GM19240 (cell line): ENCODE results near the gene HIVEP3.

Experiments used
- DNase-seq: peaks from one replicate; pipeline ENCODE4 v3.0.0; 2011; ENCODE audit warnings: low spot score; ENCODE audit not compliant: insufficient read length

HIVEP3 gene

GRCh38 chr1:41504114-41505035 is 414.3 kb downstream of the HIVEP3 start:
- DNase-seq, result no peak

- no peak for DNase-seq
Observed at GRCh38 chr1:41503538-41504113, 415.1 kb downstream of the HIVEP3 start.

- DNase-seq, result no peak
Observed at GRCh38 chr1:41502912-41503311, 415.8 kb downstream of the HIVEP3 start.

GRCh38 chr1:41501581-41501980 is 417.1 kb downstream of the HIVEP3 start:
- no peak for DNase-seq

- DNase-seq, result no peak
Observed at GRCh38 chr1:41500781-41501518, 417.8 kb downstream of the HIVEP3 start.

- DNase-seq, result no peak
Observed at GRCh38 chr1:41500378-41500777, 418.3 kb downstream of the HIVEP3 start.

GRCh38 chr1:41499591-41499990 is 419.1 kb downstream of the HIVEP3 start:
- DNase-seq, result no peak

- no peak for DNase-seq
Observed at GRCh38 chr1:41498804-41499203, 419.9 kb downstream of the HIVEP3 start.

GRCh38 chr1:41498391-41498790 is 420.3 kb downstream of the HIVEP3 start:
- no peak for DNase-seq

- no peak for DNase-seq
Observed at GRCh38 chr1:41497461-41498030, 421.2 kb downstream of the HIVEP3 start.

GRCh38 chr1:41497056-41497440 is 421.7 kb downstream of the HIVEP3 start:
- DNase-seq, result no peak

GRCh38 chr1:41496080-41497055 is 422.4 kb downstream of the HIVEP3 start:
- no peak for DNase-seq

GRCh38 chr1:41495210-41495948 is 423.3 kb downstream of the HIVEP3 start:
- DNase-seq, result no peak

GRCh38 chr1:41494351-41495209 is 424.1 kb downstream of the HIVEP3 start:
- no peak for DNase-seq

GRCh38 chr1:41493626-41494350 is 424.9 kb downstream of the HIVEP3 start:
- no peak for DNase-seq

GRCh38 chr1:41493117-41493536 is 425.6 kb downstream of the HIVEP3 start:
- DNase-seq, result no peak

GRCh38 chr1:41492341-41492848 is 426.3 kb downstream of the HIVEP3 start:
- no peak for DNase-seq

GRCh38 chr1:41490911-41491310 is 427.8 kb downstream of the HIVEP3 start:
- DNase-seq, result no peak
